Measurements from ENCODE around the gene DNAJC11. TPM values are rescaled to one million over a fixed set of nuclear protein-coding genes. Genes with fewer than 3 reads are reported as not detected.

Gene DNAJC11
- total and polyA plus RNA-seq, 7 donors: 21.0 to 48.5 (median 33.0) TPM

DNA sequence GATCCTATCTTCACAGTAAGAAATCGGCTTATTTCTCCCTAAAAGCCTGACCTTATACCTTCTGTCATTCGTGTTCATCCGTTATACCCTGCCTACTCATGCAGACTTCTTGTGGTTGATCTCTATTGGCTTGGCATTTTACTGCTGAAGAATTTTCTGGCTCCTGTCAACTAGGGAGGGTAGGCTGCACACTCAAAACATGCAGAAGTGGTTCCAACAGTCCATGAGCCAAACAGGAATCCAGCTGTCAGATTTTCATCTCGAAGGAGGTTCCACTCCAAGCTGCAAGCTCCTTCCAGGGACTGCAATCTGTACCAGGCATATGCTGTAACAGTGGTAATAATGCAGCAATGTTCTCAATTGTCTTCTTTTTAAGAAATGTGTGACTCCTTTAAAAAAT is 10.1 kb downstream of the DNAJC11 start:
- no peak overlapping the region for H3K4me3 ChIP-seq
- H3K9me3 ChIP-seq: no peaks in the 10 kb centered on the region
- WGBS, 2 donors: 86 to 88% methylated on average over 4 of the region's 4 CpGs
- H3K36me3 ChIP-seq: no peaks in the 10 kb centered on the region
- no peaks in the 10 kb centered on the region for H3K27me3 ChIP-seq
- peaks cover 0 to 10% (median 4%) of the 10 kb centered on the region in 4 donors for H3K4me1 ChIP-seq
- DNase-seq: no peak
- no peak overlapping the region for H3K27ac ChIP-seq
- TF ChIP-seq, protein P1, sequence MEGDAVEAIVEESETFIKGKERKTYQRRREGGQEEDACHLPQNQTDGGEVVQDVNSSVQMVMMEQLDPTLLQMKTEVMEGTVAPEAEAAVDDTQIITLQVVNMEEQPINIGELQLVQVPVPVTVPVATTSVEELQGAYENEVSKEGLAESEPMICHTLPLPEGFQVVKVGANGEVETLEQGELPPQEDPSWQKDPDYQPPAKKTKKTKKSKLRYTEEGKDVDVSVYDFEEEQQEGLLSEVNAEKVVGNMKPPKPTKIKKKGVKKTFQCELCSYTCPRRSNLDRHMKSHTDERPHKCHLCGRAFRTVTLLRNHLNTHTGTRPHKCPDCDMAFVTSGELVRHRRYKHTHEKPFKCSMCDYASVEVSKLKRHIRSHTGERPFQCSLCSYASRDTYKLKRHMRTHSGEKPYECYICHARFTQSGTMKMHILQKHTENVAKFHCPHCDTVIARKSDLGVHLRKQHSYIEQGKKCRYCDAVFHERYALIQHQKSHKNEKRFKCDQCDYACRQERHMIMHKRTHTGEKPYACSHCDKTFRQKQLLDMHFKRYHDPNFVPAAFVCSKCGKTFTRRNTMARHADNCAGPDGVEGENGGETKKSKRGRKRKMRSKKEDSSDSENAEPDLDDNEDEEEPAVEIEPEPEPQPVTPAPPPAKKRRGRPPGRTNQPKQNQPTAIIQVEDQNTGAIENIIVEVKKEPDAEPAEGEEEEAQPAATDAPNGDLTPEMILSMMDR (IDR thresholded peaks at IDR 0.05): no peak
- TF ChIP-seq EP300 (IDR thresholded peaks at IDR 0.05) (no peak), POLR2A (IDR thresholded peaks at IDR 0.05) (no peak), POLR2AphosphoS5 (IDR thresholded peaks at IDR 0.05) (no peak)
- intact Hi-C loops (cut with DNase I): no loop called here

- Histone ChIP-seq H3K4me1 (peaks cover 0 to 15% (median 4%) of the 10 kb centered on the region in 4 donors), H3K27me3 (no peaks in the 10 kb centered on the region), H3K36me3 (no peaks in the 10 kb centered on the region), H3K9me3 (no peaks in the 10 kb centered on the region), H3K4me3 (no peak overlapping the region), H3K27ac (no peak overlapping the region)
- no peak for TF ChIP-seq EP300 (IDR thresholded peaks at IDR 0.05)
- TF ChIP-seq, protein P1 (IDR thresholded peaks at IDR 0.05): no peak
- TF ChIP-seq POLR2AphosphoS5 (IDR thresholded peaks at IDR 0.05): no peak
- no peak for TF ChIP-seq POLR2A (IDR thresholded peaks at IDR 0.05)
- 93 to 94% methylated on average over 7 of the region's 7 CpGs for WGBS, 2 donors
- intact Hi-C loops (cut with DNase I): no loop called here
- no peak for DNase-seq
These were observed 11.4 kb downstream of the DNAJC11 start for GRCh38 chr1:6690186-6690585.

DNA sequence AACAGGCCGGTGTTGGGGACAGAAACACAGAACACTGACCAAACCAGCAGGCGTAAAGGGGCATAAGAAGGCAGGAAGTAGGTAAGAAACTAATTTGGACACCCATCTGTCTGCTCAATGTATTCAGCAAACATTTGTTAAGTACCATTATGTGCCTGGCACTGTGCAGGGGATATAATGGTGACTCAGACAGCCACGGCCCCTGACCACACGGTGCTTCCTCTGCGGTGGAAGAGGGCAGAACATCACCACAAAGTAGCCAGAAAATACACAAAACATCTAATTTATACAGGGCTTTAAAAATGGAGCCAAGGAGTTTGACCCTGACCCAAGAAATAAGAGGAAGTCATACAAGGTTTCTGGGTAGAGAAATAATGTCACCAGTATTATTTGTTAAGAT is 12.9 kb downstream of the DNAJC11 start:
- Histone ChIP-seq H3K27ac (no peak overlapping the region), H3K9me3 (no peaks in the 10 kb centered on the region)

DNA sequence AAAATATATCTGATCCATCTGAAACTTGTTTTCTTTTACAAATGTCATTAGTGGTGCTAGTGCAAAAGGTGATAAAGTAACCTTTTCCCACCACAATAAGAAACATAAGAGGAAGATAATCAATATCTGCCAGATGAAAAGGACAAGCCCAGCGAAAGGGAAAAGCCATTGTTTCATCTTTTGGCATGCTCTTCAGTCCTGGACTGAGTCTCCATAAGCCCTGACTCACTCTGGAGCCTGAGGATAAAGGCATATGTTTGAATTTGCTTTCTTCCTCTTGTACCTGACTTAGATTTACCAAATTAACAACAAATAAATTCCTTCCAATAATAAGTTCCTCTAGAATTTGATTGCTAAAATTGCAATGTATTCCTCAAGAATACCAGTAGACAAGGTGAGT is 13.6 kb downstream of the DNAJC11 start:
- no peak overlapping the region for H3K27ac ChIP-seq
- H3K4me1 ChIP-seq: peaks cover 0 to 15% (median 4%) of the 10 kb centered on the region in 4 donors
- no peak overlapping the region for H3K4me3 ChIP-seq
- 92 to 94% methylated on average over 1 of the region's 1 CpG for WGBS, 2 donors
- no peaks in the 10 kb centered on the region for H3K27me3 ChIP-seq
- H3K9me3 ChIP-seq: no peaks in the 10 kb centered on the region
- no peak for DNase-seq
- H3K36me3 ChIP-seq: no peaks in the 10 kb centered on the region
- intact Hi-C loops (cut with DNase I): no loop called here
- TF ChIP-seq EP300 (IDR thresholded peaks at IDR 0.05) (no peak), POLR2A (IDR thresholded peaks at IDR 0.05) (no peak), POLR2AphosphoS5 (IDR thresholded peaks at IDR 0.05) (no peak)

More for the DNA sequence above, 12.9 kb downstream of the DNAJC11 start:
- TF ChIP-seq POLR2AphosphoS5 (IDR thresholded peaks at IDR 0.05) (no peak), EP300 (IDR thresholded peaks at IDR 0.05) (no peak), POLR2A (IDR thresholded peaks at IDR 0.05) (no peak)
- TF ChIP-seq, protein P1 (IDR thresholded peaks at IDR 0.05): no peak
- peaks cover 0 to 15% (median 4%) of the 10 kb centered on the region in 4 donors for H3K4me1 ChIP-seq
- intact Hi-C loops (cut with DNase I): no loop called here
- DNase-seq: no peak
- no peaks in the 10 kb centered on the region for H3K36me3 ChIP-seq
- no peaks in the 10 kb centered on the region for H3K27me3 ChIP-seq
- H3K4me3 ChIP-seq: no peak overlapping the region
- 82 to 84% methylated on average over 5 of the region's 5 CpGs for WGBS, 2 donors

DNA sequence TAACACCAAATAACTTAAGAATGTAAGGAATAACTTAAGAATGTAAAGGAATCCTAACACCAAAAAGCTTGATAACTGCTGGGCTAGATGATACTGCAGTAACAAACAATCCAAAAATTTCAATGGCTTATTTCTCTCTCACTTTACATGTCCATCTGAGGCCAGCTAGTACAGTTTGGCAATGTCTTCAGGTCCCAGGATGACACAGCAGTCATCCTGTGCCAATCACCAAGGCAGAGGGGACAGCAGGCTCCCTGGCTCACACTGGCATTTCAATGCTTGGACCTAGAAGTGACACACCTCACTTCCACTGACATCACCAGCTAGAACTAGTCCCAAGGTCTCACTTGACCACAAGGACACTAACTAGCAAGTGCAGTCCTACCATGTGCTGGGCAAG is 15.3 kb downstream of the DNAJC11 start:
- Histone ChIP-seq H3K4me1 (peaks cover 0 to 5% (median under 1%) of the 10 kb centered on the region in 4 donors), H3K4me3 (no peak overlapping the region), H3K9me3 (no peaks in the 10 kb centered on the region), H3K27me3 (no peaks in the 10 kb centered on the region), H3K36me3 (no peaks in the 10 kb centered on the region), H3K27ac (no peak overlapping the region)
- intact Hi-C loops (cut with DNase I): no loop called here
- no peak for DNase-seq
- TF ChIP-seq EP300 (IDR thresholded peaks at IDR 0.05): no peak
- no peak for TF ChIP-seq POLR2A (IDR thresholded peaks at IDR 0.05)
- TF ChIP-seq POLR2AphosphoS5 (IDR thresholded peaks at IDR 0.05): no peak
- TF ChIP-seq, protein P1 (IDR thresholded peaks at IDR 0.05): no peak
